Osteocyte (in vitro differentiated cells): ENCODE data around the gene TNXB. TPM values are rescaled to one million over a fixed set of nuclear protein-coding genes. Genes with fewer than 3 reads are reported as not detected.

Experiments used
- DNase-seq: peaks from one replicate; pipeline ENCODE4 v3.0.0; 2021; ENCODE audit warnings: mixed read lengths; ENCODE audit not compliant: unreplicated experiment; ENCODE audit errors: extremely low spot score
- H3K27ac Mint-ChIP-seq: one replicate; pipeline ENCODE4 v1.8.0; 2021; ENCODE audit warnings: mild to moderate bottlenecking, mixed read lengths; ENCODE audit not compliant: unreplicated experiment
- H3K27me3 Mint-ChIP-seq: one replicate; pipeline ENCODE4 v1.8.0; 2021; ENCODE audit warnings: mixed read lengths; ENCODE audit not compliant: unreplicated experiment
- H3K36me3 Mint-ChIP-seq: one replicate; pipeline ENCODE4 v1.8.0; 2021; ENCODE audit warnings: mixed read lengths; ENCODE audit not compliant: unreplicated experiment
- H3K4me1 Mint-ChIP-seq: one replicate; pipeline ENCODE4 v1.8.0; 2021; ENCODE audit warnings: mixed read lengths; ENCODE audit not compliant: unreplicated experiment
- H3K4me3 Mint-ChIP-seq: one replicate; pipeline ENCODE4 v1.8.0; 2021; ENCODE audit warnings: mild to moderate bottlenecking, moderate library complexity, mixed read lengths; ENCODE audit not compliant: unreplicated experiment
- H3K9me3 Mint-ChIP-seq: one replicate; pipeline ENCODE4 v1.8.0; 2021; ENCODE audit warnings: mixed read lengths; ENCODE audit not compliant: unreplicated experiment
- CTCF ChIP-seq: fragments of 200-600 bp; sonication (generic); IDR thresholded peaks from 2 replicates; pipeline ENCODE4 v1.5.0; 2021; ENCODE audit warnings: antibody characterized with exemption, mild to moderate bottlenecking, moderate library complexity
- total RNA-seq: library from RNA; stranded (reverse); gene quantifications from 2 replicates; pipeline ENCODE4 v1.2.1, GENCODE V29; 2021

TNXB gene
- total RNA-seq, 1 donor from 2014 or later: 13.9 TPM

DNA sequence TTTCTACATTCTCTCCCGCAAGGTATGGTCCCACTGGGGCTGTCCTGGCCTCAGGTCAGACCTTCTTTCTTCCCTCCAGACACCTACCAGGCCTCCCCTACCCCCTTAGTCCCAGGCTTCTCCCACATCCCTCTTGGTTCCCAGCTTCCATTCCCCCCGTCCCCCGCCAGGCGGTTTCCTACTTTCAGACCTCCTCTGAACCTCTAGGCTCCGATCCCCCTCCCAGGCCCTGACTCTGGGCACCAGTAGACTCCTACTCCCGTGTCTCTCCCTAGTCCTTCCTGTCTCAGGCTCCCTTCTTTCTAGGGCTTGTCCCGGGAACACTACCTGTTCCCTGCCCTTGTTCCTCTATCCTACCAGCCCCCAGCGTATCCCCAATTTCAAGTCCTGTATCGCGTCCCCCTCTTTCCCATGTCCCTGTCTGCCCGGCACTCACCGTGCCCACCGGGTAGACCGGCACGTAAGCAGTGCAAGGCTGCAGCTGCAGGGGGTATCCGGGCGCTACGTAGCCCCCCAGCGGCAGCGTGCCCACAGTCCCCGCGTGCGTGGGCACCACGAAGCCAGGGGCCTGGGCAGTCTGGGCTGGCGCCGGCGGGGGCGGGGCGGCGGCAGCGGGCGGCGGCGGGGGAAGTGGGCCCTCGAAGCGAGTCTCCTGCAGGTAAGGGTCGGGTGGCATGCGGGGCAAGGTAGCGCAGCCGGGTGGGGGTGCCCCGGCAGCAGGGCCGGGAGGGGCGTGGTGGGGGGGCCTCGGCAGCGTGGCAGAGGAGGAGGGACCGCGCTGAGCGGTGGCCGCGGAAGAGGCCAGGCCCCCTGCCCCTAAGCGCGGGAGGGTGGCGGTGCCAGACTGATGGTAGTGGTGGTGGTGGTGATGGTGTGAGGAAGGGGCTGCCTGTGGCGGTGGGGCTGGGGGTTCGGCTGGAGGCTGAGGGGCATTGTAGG lies 41.1 kb upstream of the TNXB start:
- H3K36me3 Mint-ChIP-seq: peaks cover 2% of the 10 kb centered on the region
- no peak overlapping the region for H3K4me3 Mint-ChIP-seq
- H3K27me3 Mint-ChIP-seq: no peaks in the 10 kb centered on the region
- no peaks in the 10 kb centered on the region for H3K9me3 Mint-ChIP-seq
- H3K4me1 Mint-ChIP-seq: peaks cover 31% of the 10 kb centered on the region
- no peak for DNase-seq
- no peak for TF ChIP-seq CTCF
- no peak overlapping the region for H3K27ac Mint-ChIP-seq

GRCh38 chr6:32149092-32149755 lies 40.1 kb upstream of the TNXB start:
- no peak for DNase-seq
- H3K36me3 Mint-ChIP-seq: peaks cover 2% of the 10 kb centered on the region
- TF ChIP-seq CTCF: no peak
- H3K4me1 Mint-ChIP-seq: peaks cover 23% of the 10 kb centered on the region
- H3K27ac Mint-ChIP-seq: no peak overlapping the region
- H3K27me3 Mint-ChIP-seq: no peaks in the 10 kb centered on the region
- H3K4me3 Mint-ChIP-seq: no peak overlapping the region
- no peaks in the 10 kb centered on the region for H3K9me3 Mint-ChIP-seq

DNA sequence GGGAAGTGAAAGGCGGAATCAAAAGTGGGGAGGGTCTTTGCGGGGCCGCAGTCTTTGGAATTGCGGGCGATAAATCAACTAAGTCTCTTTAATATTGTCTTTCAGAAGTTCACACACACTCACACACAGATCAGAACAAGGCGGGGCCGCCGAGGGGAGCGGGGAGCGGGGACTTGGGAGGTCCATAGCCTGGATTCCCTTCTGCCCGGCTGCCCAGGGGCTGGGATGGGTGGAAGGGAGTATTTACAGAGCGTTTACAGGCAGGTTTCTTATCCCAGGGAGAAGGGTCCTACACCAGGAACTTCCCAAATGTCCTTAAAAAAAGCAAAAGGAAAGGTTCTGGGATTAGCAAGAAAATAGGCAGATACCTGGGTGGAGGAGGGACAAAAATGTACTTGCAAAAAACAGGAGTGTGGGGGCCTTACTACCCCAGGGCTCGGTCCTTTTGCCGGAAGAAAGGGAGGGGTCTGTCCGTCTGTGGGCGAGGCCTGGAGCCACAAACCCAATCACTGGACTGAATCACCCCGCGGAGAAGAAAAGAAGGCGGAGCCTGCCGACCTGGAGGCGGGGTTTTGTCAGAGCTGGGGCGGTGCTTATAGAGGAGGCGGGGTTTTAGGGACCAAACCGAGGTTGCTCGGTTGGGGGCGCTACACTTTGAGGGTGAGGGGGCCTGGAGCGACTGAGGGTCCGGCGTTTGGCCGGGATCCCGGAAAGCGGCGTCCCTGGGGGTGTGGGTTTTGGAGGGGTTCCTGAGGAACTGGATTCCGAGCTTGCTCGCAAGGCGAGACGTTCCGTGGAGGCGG lies 39.4 kb upstream of the TNXB start:
- Mint-ChIP-seq H3K27ac (no peak overlapping the region), H3K27me3 (no peaks in the 10 kb centered on the region), H3K36me3 (peaks cover 2% of the 10 kb centered on the region), H3K4me1 (peaks cover 22% of the 10 kb centered on the region), H3K9me3 (no peaks in the 10 kb centered on the region), H3K4me3 (no peak overlapping the region)
- TF ChIP-seq CTCF: no peak
- no peak for DNase-seq

DNA sequence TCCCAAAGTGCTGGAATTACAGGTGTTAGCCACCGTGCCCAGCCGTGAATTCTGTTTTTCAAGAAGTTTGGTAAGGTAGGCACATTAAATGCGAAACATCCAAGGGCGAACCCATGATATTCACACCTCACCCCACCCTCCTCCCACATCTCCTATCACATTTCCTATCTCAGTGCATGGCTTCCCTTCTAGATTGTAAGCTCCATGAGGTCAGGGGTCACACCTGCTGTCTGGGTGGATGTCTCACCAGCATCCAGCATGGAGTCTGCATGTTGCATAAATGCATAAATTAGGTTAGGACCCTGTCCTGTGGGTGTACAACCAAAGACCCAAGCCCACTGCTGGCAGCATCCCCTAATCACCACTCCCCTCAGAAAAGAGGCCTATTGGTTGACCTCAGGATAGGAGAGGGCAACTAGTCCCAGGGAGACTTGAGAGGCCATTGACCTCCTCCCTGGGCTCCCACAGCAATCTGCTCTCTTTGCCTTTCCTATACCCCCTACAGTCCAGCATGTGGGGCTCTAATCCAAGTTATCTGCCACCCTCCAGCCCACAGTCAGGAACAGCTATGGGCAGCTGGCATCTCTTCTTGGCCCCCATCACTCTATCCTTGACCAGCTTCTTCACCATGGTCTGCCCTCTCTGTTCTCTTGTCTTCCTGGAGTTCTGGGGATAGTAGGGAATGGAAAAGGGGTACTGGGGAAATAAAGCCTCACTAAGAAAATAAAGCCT lies 38.4 kb upstream of the TNXB start:
- Mint-ChIP-seq H3K27me3 (no peaks in the 10 kb centered on the region), H3K9me3 (no peaks in the 10 kb centered on the region), H3K27ac (no peak overlapping the region), H3K36me3 (peaks cover 2% of the 10 kb centered on the region), H3K4me3 (no peak overlapping the region), H3K4me1 (peaks cover 14% of the 10 kb centered on the region)
- TF ChIP-seq CTCF: no peak
- DNase-seq: no peak
